Lower leg skin (tissue), 3 donors: ENCODE results near the gene EGFL6.

Experiments
- POLR2A ChIP-seq, 2 donors: fragments of 450-650 bp; IDR thresholded peaks; one replicate each; pipeline ENCODE4 v1.6.1; 2016 to 2017; ENCODE audit warnings: antibody characterized with exemption in 2 of 2, mild to moderate bottlenecking in 1 of 2, moderate library complexity in 1 of 2
- TF ChIP-seq, protein P1 (sequence below), 3 donors: fragments of 450-650 bp; IDR thresholded peaks; one replicate each; pipeline ENCODE4 v1.5.1; 2016; ENCODE audit warnings: antibody characterized with exemption in 3 of 3, mild to moderate bottlenecking in 3 of 3, moderate library complexity in 2 of 3

DNA sequence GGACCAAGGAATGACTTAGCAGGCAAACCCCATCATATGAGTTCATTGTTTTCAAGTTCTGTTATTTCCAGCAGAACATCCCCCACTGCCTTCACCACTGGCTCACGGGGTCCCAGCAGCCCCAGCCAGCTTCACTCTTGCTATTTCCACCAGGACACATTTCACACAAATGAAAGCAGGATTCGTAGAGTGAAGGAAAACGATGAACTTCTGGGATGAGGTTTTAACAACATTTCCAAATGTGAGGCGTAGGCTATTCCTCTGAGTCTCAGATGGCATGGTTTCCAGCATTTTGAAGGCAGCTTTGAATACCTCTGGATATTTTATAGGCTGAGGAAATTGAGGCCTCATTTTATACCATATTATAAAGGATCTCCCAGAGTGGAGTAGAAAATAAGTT lies 32.9 kb upstream of the EGFL6 start:
- TF ChIP-seq, protein P1, sequence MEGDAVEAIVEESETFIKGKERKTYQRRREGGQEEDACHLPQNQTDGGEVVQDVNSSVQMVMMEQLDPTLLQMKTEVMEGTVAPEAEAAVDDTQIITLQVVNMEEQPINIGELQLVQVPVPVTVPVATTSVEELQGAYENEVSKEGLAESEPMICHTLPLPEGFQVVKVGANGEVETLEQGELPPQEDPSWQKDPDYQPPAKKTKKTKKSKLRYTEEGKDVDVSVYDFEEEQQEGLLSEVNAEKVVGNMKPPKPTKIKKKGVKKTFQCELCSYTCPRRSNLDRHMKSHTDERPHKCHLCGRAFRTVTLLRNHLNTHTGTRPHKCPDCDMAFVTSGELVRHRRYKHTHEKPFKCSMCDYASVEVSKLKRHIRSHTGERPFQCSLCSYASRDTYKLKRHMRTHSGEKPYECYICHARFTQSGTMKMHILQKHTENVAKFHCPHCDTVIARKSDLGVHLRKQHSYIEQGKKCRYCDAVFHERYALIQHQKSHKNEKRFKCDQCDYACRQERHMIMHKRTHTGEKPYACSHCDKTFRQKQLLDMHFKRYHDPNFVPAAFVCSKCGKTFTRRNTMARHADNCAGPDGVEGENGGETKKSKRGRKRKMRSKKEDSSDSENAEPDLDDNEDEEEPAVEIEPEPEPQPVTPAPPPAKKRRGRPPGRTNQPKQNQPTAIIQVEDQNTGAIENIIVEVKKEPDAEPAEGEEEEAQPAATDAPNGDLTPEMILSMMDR (IDR thresholded peaks at IDR 0.05) = no peak
- TF ChIP-seq POLR2A (IDR thresholded peaks at IDR 0.05) = no peak
